A549 treated with dexamethasone at 1 μM for 4 hours (cell line): ENCODE measurements around the gene C18orf32. TPM values are rescaled to one million over a fixed set of nuclear protein-coding genes. Genes with fewer than 3 reads are reported as not detected.

Experiments used
- total RNA-seq: library from RNA; stranded (reverse); fragments of 200-300 nt; extraction: Qiagen RNA extraction; gene quantifications from 5 replicates; pipeline ENCODE4 v1.2.3, GENCODE V29; 2022

C18orf32 gene
- total RNA-seq, result 17.2 to 22.3 TPM (median 20.8 TPM) in 5 replicates

DNA sequence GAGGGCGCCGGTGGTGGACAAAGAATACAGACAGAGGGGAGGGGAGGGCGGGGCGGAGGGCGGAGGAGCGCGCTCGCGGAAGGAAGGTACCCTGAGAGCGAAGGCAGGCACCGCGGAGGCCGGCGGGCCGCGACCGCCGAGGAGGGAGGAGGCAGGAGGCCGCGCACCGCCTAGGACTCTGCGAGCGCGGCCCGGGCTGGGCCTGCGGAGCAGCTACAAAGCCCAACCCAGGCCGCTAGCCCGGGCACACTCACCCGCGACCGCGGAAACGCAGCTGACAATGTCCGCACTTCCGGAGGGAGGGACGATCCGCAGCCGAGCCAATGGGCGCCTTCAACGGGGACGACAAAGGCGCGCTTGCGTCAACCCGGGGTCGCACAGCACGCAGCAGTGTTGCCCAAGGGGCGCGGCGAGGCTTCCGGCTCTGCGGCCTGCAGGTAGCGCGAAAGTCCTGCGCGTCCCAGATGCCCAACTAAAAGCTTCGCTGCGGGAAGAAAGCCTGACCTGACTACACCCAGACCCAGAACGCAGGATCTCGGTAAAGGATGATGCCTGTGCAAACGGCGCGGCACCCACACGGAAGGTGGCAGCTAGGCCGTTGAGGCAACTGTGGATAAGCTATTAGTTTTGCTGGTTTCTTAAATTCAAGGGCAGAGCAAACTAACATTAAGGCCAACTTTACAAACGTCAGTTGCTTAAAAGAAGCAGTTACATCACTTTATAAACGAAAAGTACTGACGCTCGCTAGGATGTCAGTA is at the start of gene C18orf32:
C18orf32 (minus strand) TSS at position 282 of the 758 bp plus-strand sequence. CDS start 3,486 bp downstream, outside the sequence.

DNA sequence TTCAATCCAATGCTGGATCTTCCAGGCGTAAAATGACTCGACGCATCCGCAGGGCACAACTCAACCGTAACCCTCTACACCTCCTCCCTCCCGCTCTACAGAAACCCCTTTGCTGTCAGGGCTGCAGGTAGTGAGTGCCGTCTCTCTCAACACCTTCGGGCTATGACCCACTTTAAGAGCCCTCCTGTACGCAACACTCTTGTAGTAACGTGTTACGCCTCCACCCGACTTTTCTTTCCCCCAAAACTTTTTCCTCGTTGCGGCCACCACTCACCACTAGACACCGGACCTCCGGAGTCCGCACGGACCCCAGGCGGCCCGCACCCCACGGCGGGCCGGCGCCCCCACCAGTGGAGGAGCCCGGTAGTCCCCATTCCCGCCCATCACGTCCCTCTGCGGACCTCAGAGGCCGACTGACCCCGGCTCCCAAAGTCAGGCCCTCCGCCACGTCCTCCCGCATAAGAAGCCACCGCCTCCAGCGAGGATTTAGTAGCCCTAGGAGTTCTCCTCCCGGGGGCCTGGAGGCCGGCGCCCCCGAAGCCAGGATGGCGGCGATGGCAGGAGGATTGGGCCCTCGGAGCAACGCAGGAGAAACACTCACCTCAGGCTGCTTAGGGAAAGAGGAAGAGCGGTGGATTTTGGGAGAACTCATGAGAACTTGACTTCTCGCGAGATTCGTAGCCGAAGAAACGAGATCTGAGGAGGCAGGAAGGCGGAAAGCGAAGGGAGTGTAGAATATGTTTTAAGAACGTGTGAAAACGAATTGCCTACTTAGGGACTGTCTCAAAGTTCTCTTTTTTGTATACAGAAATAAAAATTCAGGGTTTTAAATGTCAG is 5.0 kb upstream of the C18orf32 start, which contains the start of gene RPL17:
RPL17 (minus strand) TSS at position 609 of the 837 bp plus-strand sequence.

Other genes with a start within 250 kb of the C18orf32 start
- gene DYM, start 26.6 kb downstream of the C18orf32 start, total RNA-seq, result 12.1 to 14.3 TPM (median 13.7 TPM) in 5 replicates
- gene RPL17, start 5.2 kb upstream of the C18orf32 start, total RNA-seq, result 1,362 to 2,258 TPM (median 1,405 TPM) in 5 replicates
- 0.17 to 0.36 TPM (median 0.25 TPM) in 5 replicates for gene LIPG, start 74.8 kb upstream of the C18orf32 start, total RNA-seq